ENCODE measurements around the gene CYP4F11. TPM values are rescaled to one million over a fixed set of nuclear protein-coding genes. Genes with fewer than 3 reads are reported as not detected.
"Not testable (repeated sequence)": the region's sequence is repeated elsewhere in the genome, so short reads cannot be mapped to it uniquely, and the experiment has no call there.

CYP4F11 gene, protein sequence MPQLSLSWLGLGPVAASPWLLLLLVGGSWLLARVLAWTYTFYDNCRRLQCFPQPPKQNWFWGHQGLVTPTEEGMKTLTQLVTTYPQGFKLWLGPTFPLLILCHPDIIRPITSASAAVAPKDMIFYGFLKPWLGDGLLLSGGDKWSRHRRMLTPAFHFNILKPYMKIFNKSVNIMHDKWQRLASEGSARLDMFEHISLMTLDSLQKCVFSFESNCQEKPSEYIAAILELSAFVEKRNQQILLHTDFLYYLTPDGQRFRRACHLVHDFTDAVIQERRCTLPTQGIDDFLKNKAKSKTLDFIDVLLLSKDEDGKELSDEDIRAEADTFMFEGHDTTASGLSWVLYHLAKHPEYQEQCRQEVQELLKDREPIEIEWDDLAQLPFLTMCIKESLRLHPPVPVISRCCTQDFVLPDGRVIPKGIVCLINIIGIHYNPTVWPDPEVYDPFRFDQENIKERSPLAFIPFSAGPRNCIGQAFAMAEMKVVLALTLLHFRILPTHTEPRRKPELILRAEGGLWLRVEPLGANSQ
- polyA plus RNA-seq (2013, experiment 1 of 2; ENCODE audit: insufficient read length): not detected
- not detected for polyA plus RNA-seq (2013, experiment 2 of 2; ENCODE audit: insufficient read length)

DNA sequence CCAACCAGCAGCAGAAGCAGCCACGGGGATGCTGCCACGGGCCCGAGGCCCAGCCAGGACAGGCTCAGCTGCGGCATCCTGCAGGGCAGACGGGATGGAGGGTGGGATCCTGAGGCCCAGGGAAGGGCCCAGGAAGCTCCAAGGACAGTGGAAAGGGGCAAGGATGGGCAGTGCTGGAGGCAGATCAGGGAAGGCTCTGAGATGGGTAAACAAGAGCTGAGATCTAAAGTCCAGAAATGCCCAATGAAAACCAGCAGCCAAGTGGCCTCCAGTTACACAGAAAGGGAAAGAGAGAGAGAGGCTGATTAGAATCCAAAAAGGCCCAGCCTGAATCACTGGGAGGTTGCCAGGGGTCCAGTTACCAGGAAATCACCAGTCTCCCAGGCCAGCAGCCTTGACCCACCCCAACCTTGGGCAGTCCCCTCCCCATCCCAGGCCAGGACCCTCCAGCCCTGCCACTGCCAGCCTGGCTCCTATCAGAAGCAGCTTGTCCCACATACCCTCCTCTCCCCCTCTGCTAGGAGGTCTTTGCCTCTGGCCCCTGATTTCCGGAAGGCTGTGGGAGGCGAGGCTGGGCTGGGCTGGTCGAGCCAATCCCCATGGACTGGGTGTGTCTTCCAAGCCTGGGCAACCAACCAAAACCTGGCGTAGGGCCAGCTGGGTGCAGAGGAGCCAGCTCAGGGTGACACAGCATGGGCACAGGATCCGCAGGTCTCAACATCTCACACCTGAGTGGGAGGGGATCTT lies at the start of gene CYP4F11:
CYP4F11 (minus strand) TSS at position 198 of the 747 bp plus-strand sequence; CDS start at position 77, 121 bp downstream.
- DNase-seq: no peak

DNA sequence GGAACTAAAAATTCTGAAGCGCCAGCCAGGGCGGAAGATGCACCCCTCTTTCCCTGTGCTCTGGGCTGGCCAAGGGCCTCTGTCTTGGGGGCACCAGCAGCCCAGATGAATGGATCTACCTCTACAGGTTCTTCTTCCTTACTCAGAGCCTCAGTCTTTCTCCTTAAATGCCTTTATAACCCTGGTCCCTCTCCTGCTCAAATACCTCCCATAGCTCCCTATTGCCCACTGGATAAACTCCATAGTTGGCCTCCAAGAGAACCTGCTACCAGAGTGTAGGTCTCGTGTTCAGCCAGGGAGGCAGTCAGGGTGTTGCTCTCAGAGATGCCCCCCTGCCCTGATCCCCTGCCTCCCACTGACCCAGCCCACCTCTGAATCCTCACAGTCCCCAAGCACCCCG lies 45.0 kb upstream of the CYP4F11 start:
- DNase-seq: no peak

GRCh38 chr19:15977690-15978089 lies 43.4 kb upstream of the CYP4F11 start:
- no peak for DNase-seq

- no peak for DNase-seq
Observed at GRCh38 chr19:15976836-15977689, 42.7 kb upstream of the CYP4F11 start.

- no peak for DNase-seq
Observed at GRCh38 chr19:15974856-15975255, 40.5 kb upstream of the CYP4F11 start.

- DNase-seq: not testable (repeated sequence)
Observed at GRCh38 chr19:15972043-15972442, 37.7 kb upstream of the CYP4F11 start.

- DNase-seq: no peak
Observed at GRCh38 chr19:15971224-15971780, 37.0 kb upstream of the CYP4F11 start.

GRCh38 chr19:15964231-15964630 lies 29.9 kb upstream of the CYP4F11 start:
- no peak for DNase-seq

GRCh38 chr19:15962319-15962718 lies 28.0 kb upstream of the CYP4F11 start:
- DNase-seq: no peak

GRCh38 chr19:15954820-15955219 lies 20.5 kb upstream of the CYP4F11 start:
- no peak for DNase-seq

DNA sequence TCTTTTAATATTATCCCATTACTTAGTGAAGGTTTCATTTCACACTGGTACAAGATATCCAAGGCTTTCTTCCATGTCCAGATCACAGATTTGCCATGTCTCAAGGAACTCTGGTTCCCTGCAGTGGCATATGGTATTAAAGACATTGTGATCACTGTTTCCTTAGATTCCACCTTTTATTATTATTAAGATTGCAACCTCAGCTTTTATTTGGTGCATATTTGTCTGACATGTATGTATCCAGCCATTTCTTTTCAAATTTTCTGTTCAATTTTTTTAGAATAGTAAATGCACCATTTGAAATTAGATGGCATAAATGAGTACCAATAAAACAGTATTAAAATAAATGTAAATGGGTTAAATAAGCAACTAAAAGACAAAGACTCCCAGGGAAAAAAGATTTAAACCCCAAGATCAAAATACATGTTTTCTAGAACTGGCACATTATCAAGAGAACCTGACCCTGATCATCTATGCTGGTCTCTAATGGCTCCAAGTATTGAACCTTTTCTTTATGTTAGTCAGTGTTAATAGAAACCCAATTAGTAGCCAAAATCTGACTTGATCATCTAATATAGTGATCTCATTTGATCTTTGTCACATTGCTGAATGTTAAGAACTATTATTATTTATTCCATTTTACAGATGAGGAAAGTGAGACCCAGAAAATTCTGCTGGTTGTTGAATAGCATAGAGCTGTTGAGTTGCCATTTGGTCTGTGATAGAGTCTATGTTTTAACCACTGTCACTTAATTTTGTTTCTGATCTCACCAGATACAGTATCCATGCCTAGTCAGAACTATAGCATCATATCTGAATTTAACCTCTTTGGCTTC lies 14.1 kb upstream of the CYP4F11 start, which contains the start of gene OR10H4:
OR10H4 (plus strand) TSS at position 786 of the 836 bp plus-strand sequence; CDS start at position 786, 0 bp downstream.
- no peak for DNase-seq

DNA sequence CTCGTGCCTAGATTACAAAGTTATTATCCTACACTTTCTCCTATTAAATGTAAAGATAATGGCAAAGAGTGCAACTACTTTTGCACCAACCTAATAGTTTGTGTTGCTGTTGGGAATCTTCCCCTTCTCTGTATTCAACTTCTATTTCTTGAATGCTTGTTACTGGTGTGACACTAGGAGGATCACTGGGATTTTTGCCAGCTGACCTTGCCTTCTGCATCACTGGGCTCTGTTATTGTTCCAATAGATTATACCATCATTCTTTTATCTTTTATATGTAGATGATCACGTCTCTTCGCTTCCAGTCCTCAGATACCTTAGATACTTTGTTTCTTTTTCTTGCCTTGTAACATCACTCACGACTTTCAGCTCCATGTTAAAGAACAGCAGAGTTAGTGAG lies 11.0 kb upstream of the CYP4F11 start:
- DNase-seq: no peak

DNA sequence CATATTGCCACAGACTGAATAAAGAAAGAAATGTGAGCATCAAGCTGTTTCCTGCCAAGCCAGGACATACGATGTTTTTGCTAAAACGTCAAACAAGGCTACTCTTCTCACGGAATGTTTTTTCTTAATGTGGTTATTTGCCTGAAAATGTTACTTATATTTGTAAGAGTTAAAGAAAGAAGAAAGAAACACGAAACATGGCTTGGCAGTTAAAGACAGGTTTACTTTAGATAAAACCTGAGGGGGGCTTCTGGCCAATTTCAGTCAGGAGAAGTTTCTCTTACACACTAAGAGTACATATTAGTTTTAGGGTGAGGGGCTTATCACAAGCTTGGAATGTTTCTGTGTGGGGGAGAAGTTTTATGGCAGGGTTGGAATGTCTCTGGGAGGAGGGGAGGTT lies 10.1 kb upstream of the CYP4F11 start:
- DNase-seq: no peak

DNA sequence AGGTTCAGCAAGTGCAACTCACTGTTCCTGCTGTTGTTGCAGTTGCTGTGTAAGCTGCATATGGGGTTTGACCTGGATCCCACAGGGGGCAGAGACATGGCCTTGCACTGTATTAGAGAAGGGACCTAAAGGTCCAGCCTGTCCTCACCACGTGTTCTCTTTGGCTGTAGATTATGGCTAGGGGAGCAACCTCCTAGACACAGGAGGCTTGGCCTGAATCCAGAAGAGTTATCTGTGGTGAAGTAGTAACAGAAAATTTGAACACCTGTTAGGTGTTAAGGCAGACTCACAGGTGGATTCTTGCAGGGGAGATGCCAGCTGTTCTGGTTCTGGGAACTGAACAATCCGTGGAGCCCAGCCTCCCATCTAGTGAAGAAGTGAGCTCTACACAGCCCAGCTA lies 3.4 kb upstream of the CYP4F11 start:
- no peak for DNase-seq

DNA sequence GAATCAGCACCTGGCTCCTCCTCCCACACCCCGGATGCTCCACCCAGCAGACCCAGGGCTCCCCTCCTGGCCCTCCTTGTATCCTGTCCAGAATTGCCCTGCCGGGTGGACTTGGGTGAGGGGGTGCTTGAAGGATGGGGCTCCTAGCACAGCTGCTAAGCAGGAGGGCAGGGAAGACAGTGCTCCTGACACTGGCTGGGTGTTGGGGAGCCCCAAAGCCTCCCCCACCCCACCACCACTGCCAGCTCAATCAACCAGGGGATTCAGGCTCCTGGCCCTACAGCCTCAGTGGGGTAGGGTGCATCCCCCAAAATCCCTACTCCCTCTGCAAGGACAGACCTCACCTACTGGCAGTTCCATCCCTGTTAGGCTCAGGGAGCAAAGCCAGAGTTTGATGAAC lies 2.6 kb upstream of the CYP4F11 start:
- DNase-seq: no peak

- DNase-seq: no peak
Observed at GRCh38 chr19:15936173-15936572, 1.8 kb upstream of the CYP4F11 start.

- no peak for DNase-seq
Observed at GRCh38 chr19:15935167-15935702, 906 bp upstream of the CYP4F11 start.

DNA sequence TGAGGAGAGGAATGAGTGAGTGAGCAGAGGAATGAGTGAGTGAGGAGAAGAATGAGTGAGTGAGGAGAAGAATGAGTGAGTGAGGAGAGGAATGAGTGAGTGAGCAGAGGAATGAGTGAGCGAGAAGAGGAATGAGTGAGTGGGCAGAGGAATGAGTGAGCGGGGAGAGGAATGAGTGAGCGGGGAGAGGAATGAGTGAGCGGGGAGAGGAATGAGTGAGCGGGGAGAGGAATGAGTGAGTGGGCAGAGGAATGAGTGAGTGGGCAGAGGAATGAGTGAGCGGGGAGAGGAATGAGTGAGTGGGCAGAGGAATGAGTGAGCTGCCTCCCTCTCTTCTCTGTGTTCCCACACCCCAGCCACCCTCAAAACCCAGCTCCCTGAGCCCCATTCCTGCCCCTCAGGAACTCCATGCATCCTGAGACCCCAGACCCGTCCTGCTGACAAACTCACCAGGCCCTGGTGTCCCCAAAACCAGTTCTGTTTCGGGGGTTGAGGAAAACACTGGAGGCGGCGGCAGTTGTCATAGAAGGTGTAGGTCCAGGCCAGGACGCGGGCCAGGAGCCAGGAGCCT lies 483 bp downstream of the CYP4F11 start:
- not testable (repeated sequence) for DNase-seq

DNA sequence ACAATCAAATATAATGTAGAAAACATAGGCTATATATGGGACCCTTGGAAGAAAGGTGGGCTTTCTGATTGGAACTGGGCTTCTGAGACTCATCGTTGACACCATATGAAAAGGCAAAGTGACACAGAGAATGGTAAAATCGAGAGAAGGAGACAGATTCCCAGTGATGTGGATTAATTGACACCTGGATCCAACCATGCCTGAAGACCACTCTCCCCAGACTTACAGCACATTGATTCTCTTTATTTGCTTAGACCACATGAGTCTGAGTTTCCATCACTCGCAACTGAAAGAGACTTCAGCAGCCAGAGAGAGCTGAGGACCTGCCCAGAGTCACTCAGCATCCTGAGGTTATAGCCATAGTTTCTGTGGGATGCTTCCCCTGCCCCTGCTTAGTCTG lies 6.0 kb downstream of the CYP4F11 start:
- no peak for DNase-seq

DNA sequence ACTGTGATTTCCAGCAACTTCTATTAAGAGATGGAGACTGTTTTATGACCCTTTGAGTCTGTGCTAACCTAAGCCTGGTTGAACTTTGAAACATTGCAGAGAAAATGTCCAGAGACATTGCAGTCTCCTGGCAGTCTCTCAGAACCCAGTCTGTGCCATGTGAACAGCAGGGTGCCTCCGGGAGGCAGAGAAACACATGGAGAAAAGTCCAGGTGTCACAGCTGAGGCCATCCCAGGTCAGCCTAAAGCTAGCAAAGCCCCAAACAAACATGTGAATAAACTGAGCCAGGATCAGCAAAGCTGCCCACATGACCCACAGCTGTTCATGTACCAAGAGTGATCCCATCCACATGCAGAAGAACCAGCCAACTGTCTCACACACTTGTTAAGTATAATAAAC lies 7.8 kb downstream of the CYP4F11 start:
- no peak for DNase-seq

All from fibroblast of skin of abdomen (primary cell).